ENCODE results near the gene KCNA10.
A peak's percentile ranks its signal among the peaks of the same experiment; 100 is the strongest.

KCNA10 gene

GRCh38 chr1:110519125-110519810, at the start of gene KCNA10:
KCNA10 (minus strand) TSS chr1:110519175; CDS start chr1:110518787, 388 bp downstream.
- DNase-seq = no peak

- no peak for DNase-seq
These were observed 47.9 kb upstream of the KCNA10 start for GRCh38 chr1:110566836-110567235.

GRCh38 chr1:110565565-110565964, 46.6 kb upstream of the KCNA10 start:
- no peak for DNase-seq

GRCh38 chr1:110563089-110563488, 44.1 kb upstream of the KCNA10 start:
- no peak for DNase-seq

GRCh38 chr1:110561596-110561995, 42.6 kb upstream of the KCNA10 start:
- no peak for DNase-seq

- no peak for DNase-seq
These were observed 40.2 kb upstream of the KCNA10 start for GRCh38 chr1:110559157-110559556.

GRCh38 chr1:110557481-110557880, 38.5 kb upstream of the KCNA10 start:
- DNase-seq = no peak

- no peak for DNase-seq
These were observed 37.5 kb upstream of the KCNA10 start for GRCh38 chr1:110556471-110556807.

- peak; percentile 11 to 25 for DNase-seq
These were observed 37.0 kb upstream of the KCNA10 start for GRCh38 chr1:110555807-110556470.

- no peak for DNase-seq
These were observed 36.2 kb upstream of the KCNA10 start for GRCh38 chr1:110554871-110555801.

- no peak for DNase-seq
These were observed 32.4 kb upstream of the KCNA10 start for GRCh38 chr1:110551278-110551809.

GRCh38 chr1:110549831-110550230, 30.9 kb upstream of the KCNA10 start:
- no peak for DNase-seq

- DNase-seq = peak; percentile 50 to 67
These were observed 29.4 kb upstream of the KCNA10 start for GRCh38 chr1:110548381-110548780.

GRCh38 chr1:110547017-110547416, 28.0 kb upstream of the KCNA10 start:
- DNase-seq = no peak

GRCh38 chr1:110545492-110545891, 26.5 kb upstream of the KCNA10 start:
- DNase-seq = no peak

- DNase-seq = no peak
These were observed 25.8 kb upstream of the KCNA10 start for GRCh38 chr1:110544753-110545152.

GRCh38 chr1:110542725-110543124, 23.8 kb upstream of the KCNA10 start:
- no peak for DNase-seq

GRCh38 chr1:110541906-110542395, 23.0 kb upstream of the KCNA10 start:
- DNase-seq = no peak

GRCh38 chr1:110540891-110541685, 22.1 kb upstream of the KCNA10 start:
- DNase-seq = no peak

GRCh38 chr1:110538921-110539320, 19.9 kb upstream of the KCNA10 start:
- DNase-seq = no peak

- no peak for DNase-seq
These were observed 19.1 kb upstream of the KCNA10 start for GRCh38 chr1:110538075-110538474.

- peak in 1 of 2 experiments; percentile 18 for DNase-seq
These were observed 17.0 kb upstream of the KCNA10 start for GRCh38 chr1:110535985-110536384.
